GM20000 (cell line): Measurements from ENCODE around the gene PLPP4.

Source experiments
- DNase-seq: peaks from one replicate; pipeline ENCODE4 v3.0.0; 2012; ENCODE audit warnings: low spot score
- CTCF ChIP-seq: IDR thresholded peaks from 2 replicates; pipeline ENCODE4 v1.5.1; 2012; ENCODE audit warnings: mild to moderate bottlenecking, control low read depth; ENCODE audit errors: extremely low read depth, missing control alignments

Gene PLPP4

GRCh38 chr10:120552262-120552661, 95.2 kb downstream of the PLPP4 start:
- DNase-seq = no peak
- no peak for TF ChIP-seq CTCF

GRCh38 chr10:120553911-120554310, 96.9 kb downstream of the PLPP4 start:
- no peak for TF ChIP-seq CTCF
- no peak for DNase-seq

GRCh38 chr10:120555436-120555835, 98.4 kb downstream of the PLPP4 start:
- no peak for TF ChIP-seq CTCF

GRCh38 chr10:120555842-120556532, 99.0 kb downstream of the PLPP4 start:
- TF ChIP-seq CTCF = no peak
- no peak for DNase-seq

More at GRCh38 chr10:120555436-120555835, 98.4 kb downstream of the PLPP4 start:
- DNase-seq = no peak

GRCh38 chr10:120557311-120557710, 100.3 kb downstream of the PLPP4 start:
- no peak for DNase-seq
- TF ChIP-seq CTCF = no peak

GRCh38 chr10:120559800-120560199, 102.8 kb downstream of the PLPP4 start:
- no peak for TF ChIP-seq CTCF
- no peak for DNase-seq

GRCh38 chr10:120562956-120563355, 105.9 kb downstream of the PLPP4 start:
- DNase-seq = no peak
- no peak for TF ChIP-seq CTCF
